Measurements from ENCODE around the gene ARID5A.

The ARID5A gene

GRCh38 chr2:96577501-96577900 is 40.9 kb downstream of the ARID5A start:
- no peak overlapping the region for H3K27ac ChIP-seq
- no peak for TF ChIP-seq CTCF (conservative IDR thresholded peaks at IDR 0.05)
- TF ChIP-seq ZFX (IDR thresholded peaks at IDR 0.05), result no peak

- no peak for TF ChIP-seq ZFX (IDR thresholded peaks at IDR 0.05)
- no peak for TF ChIP-seq CTCF (conservative IDR thresholded peaks at IDR 0.05)
- no peak overlapping the region for H3K27ac ChIP-seq
Measured at GRCh38 chr2:96578731-96579130, 42.2 kb downstream of the ARID5A start.

GRCh38 chr2:96579422-96579821 is 42.9 kb downstream of the ARID5A start:
- no peak overlapping the region for H3K27ac ChIP-seq
- TF ChIP-seq ZFX (IDR thresholded peaks at IDR 0.05) (no peak), CTCF (conservative IDR thresholded peaks at IDR 0.05) (no peak)

GRCh38 chr2:96580771-96581170 is 44.2 kb downstream of the ARID5A start:
- TF ChIP-seq CTCF (conservative IDR thresholded peaks at IDR 0.05), result peak; percentile 44
- no peak for TF ChIP-seq ZFX (IDR thresholded peaks at IDR 0.05)
- H3K27ac ChIP-seq, result no peak overlapping the region

- TF ChIP-seq ZFX (IDR thresholded peaks at IDR 0.05), result no peak
- no peak for TF ChIP-seq CTCF (conservative IDR thresholded peaks at IDR 0.05)
Measured at GRCh38 chr2:96584017-96584416, 47.5 kb downstream of the ARID5A start.

GRCh38 chr2:96587843-96588242 is 51.3 kb downstream of the ARID5A start:
- TF ChIP-seq ZFX (IDR thresholded peaks at IDR 0.05) (no peak), CTCF (conservative IDR thresholded peaks at IDR 0.05) (no peak)
- no peak overlapping the region for H3K27ac ChIP-seq

More at GRCh38 chr2:96584017-96584416, 47.5 kb downstream of the ARID5A start:
- H3K27ac ChIP-seq, result no peak overlapping the region

- no peak overlapping the region for H3K27ac ChIP-seq
- TF ChIP-seq ZFX (IDR thresholded peaks at IDR 0.05), result no peak
- TF ChIP-seq CTCF (conservative IDR thresholded peaks at IDR 0.05), result no peak
Measured at GRCh38 chr2:96591054-96591453, 54.5 kb downstream of the ARID5A start.

Data from C4-2B (cell line).